GM19455 (cell line): ENCODE data around the gene C16orf54.
"Not testable (repeated sequence)": the region's sequence is repeated elsewhere in the genome, so short reads cannot be mapped to it uniquely, and the experiment has no call there.

ENCODE experiments used
- ATAC-seq: cut with Tn5 transposase; IDR thresholded peaks from one replicate; pipeline ENCODE4 v1.9.1; 2021; ENCODE audit not compliant: unreplicated experiment

The C16orf54 gene

GRCh38 chr16:29710227-29711219, 35.3 kb downstream of the C16orf54 start:
- no peak for ATAC-seq

GRCh38 chr16:29709657-29710056, 36.1 kb downstream of the C16orf54 start:
- ATAC-seq, result not testable (repeated sequence)

- no peak for ATAC-seq
These were observed 36.7 kb downstream of the C16orf54 start for GRCh38 chr16:29708917-29709600.

GRCh38 chr16:29707160-29707559, 38.6 kb downstream of the C16orf54 start:
- ATAC-seq, result not testable (repeated sequence)

GRCh38 chr16:29705030-29705429, 40.8 kb downstream of the C16orf54 start:
- ATAC-seq, result no peak

- ATAC-seq, result no peak
These were observed 43.5 kb downstream of the C16orf54 start for GRCh38 chr16:29702269-29702668.

GRCh38 chr16:29701214-29701555, 44.6 kb downstream of the C16orf54 start:
- ATAC-seq, result no peak

- no peak for ATAC-seq
These were observed 45.4 kb downstream of the C16orf54 start for GRCh38 chr16:29700253-29700987.

GRCh38 chr16:29699324-29700219, 46.2 kb downstream of the C16orf54 start:
- ATAC-seq, result no peak

- no peak for ATAC-seq
These were observed 47.1 kb downstream of the C16orf54 start for GRCh38 chr16:29698484-29699323.

- no peak for ATAC-seq
These were observed 47.7 kb downstream of the C16orf54 start for GRCh38 chr16:29698042-29698441.

GRCh38 chr16:29697391-29697790, 48.4 kb downstream of the C16orf54 start:
- no peak for ATAC-seq

- no peak for ATAC-seq
These were observed 48.9 kb downstream of the C16orf54 start for GRCh38 chr16:29696881-29697331.

GRCh38 chr16:29695675-29696074, 50.1 kb downstream of the C16orf54 start:
- ATAC-seq, result not testable (repeated sequence)

GRCh38 chr16:29694384-29695195, 51.2 kb downstream of the C16orf54 start:
- no peak for ATAC-seq

- ATAC-seq, result not testable (repeated sequence)
These were observed 53.2 kb downstream of the C16orf54 start for GRCh38 chr16:29692606-29693005.
